HTR-8/SVneo (cell line): ENCODE results near the gene BMP7.

Source experiments
- DNase-seq: peaks from one replicate; pipeline ENCODE4 v3.0.0; 2011; ENCODE audit warnings: low spot score, mixed read lengths; ENCODE audit not compliant: insufficient read length
- FAIRE-seq: peaks from 2 replicates; lab custom pipeline; 2011; peaks lifted over from hg19 to GRCh38; lab: Jason Lieb, UNC

Gene BMP7

GRCh38 chr20:57238089-57238488 lies 28.4 kb downstream of the BMP7 start:
- DNase-seq (no peak), FAIRE-seq (no peak)

GRCh38 chr20:57237585-57237953 lies 28.9 kb downstream of the BMP7 start:
- FAIRE-seq (peak; percentile 88), DNase-seq (no peak)

- FAIRE-seq (no peak), DNase-seq (no peak)
These were observed 29.4 kb downstream of the BMP7 start for GRCh38 chr20:57236813-57237584.

GRCh38 chr20:57234556-57235251 lies 31.7 kb downstream of the BMP7 start:
- no peak for FAIRE-seq

DNA sequence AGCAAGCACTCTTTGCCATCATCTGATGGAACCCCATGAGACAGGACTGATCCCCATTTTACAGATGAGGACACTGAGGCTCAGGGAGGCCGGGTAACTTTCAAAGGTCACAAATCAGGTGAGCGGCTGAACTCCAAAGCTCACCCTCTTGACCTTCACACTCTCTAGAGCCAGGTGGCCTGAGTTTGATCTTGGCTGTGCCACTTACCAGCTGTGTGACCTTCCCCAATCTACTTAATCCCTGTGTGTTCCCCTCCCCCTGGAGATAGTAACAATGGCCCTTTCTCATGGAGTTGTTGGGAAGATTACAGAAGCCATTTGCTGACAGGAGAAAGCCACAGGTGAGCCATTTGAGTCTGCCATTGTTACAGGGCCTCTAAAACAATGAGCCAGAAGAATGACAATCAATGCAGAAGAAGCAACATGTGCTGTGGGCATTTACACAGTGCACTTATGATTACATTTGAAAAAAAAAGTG lies 34.5 kb downstream of the BMP7 start:
- no peak for DNase-seq
- peak; percentile 31 for FAIRE-seq

More at GRCh38 chr20:57234556-57235251, 31.7 kb downstream of the BMP7 start:
- DNase-seq = no peak

- FAIRE-seq (peak; percentile 93), DNase-seq (no peak)
These were observed 35.3 kb downstream of the BMP7 start for GRCh38 chr20:57231161-57231560.

DNA sequence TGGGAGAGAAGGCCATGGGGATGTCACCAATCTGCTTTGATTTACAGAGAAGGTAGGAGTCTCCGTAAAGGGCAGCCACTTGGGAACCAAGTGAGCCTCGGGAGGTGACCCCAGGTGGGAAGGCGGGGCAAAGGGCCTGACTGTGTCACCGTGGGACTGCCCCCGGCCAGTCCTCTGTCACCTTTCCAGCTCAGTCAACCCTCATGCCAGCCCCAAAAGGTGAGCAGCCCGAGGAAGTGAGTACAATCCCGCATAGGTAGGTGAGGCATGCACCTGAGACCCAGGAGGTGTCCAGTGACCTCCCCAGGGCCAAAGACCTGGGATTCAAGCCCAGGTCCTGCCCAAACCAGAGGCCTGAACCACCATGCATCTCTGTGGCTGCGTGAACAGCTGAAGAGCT lies 36.2 kb downstream of the BMP7 start:
- DNase-seq (no peak), FAIRE-seq (peak; percentile 52)

DNA sequence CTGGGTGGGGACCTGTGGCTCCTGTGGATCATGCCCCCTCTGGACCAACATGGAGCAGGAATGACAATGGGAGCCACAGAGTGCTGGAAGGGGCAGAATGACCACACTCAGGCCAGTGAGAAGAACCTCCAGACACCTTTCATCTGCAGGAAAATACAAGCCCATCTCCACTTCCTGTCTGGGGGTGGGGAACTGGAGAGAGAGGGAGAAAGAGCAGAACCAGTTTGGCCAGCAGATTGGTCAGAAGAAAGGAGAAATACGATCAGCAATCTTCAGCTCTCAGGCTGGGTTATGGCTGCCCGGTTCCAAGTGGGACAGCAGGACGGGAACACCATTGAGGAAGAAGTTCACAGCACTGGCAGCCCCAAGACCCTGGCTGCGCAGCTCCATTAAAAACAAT lies 37.0 kb downstream of the BMP7 start:
- FAIRE-seq (peak; percentile 67), DNase-seq (no peak)

DNA sequence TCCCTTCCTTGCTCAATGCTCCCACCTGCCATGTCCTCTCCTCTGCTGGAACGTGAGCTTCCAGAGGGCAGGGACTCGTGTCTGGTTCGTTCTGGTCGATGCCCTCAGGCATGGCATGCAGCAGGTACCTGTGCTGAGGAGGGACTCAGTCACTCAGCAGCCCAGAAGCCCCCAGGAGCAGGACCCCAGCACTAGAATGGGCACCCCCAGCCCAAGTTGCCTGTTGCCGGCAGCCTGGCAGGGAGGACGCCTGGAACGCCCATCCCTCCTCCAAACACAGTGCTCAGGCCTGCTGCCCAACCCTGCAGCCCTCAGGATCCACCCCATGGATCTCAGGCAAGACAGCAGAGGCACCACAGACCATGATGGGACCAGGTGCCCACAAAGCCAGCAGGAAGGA lies 40.6 kb downstream of the BMP7 start:
- DNase-seq = no peak
- FAIRE-seq = peak; percentile 80

GRCh38 chr20:57225197-57225733 lies 41.2 kb downstream of the BMP7 start:
- no peak for DNase-seq
- FAIRE-seq = peak; percentile 26

GRCh38 chr20:57224641-57225138 lies 41.8 kb downstream of the BMP7 start:
- DNase-seq (no peak), FAIRE-seq (peak; percentile 60)

- DNase-seq = no peak
- peak; percentile 83 for FAIRE-seq
These were observed 42.6 kb downstream of the BMP7 start for GRCh38 chr20:57223648-57224489.

- FAIRE-seq (no peak), DNase-seq (no peak)
These were observed 43.9 kb downstream of the BMP7 start for GRCh38 chr20:57222631-57222950.

DNA sequence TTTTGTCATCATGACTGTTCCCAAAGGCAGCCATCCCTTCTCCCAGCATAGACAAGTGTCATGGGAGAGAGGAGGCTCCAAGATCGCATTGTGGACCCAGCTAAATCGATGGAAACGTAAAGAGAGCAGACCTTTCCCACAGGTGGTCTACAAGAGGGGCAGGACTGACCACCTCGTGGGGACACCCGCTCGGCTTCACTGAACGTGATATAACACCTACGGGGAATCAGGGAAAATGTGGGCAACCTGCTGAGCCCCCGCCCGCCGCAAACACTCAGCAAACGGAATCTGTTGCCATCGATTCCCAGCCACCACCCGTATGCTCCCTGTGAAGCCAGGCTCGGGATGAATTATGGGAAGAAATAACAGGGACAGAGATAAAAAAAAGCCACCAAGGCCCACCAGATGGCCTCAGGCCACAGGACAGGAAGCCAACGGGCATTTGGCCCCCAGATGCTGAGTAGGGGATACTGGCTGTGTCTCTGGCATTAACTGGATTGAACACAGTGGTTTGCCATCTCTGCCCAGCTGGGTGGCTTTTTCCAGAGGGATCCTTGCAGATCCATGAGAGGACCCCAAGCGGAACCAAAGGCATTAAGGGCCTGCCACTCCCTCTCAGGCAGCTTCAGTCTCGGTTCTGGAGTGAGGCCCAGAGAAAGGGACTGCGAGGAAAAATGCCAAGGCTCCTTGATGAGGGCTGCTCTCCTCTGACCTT lies 44.4 kb downstream of the BMP7 start:
- FAIRE-seq = peak; percentile 26
- DNase-seq = no peak

- DNase-seq = no peak
- FAIRE-seq = peak; percentile 95
These were observed 45.9 kb downstream of the BMP7 start for GRCh38 chr20:57220337-57221145.

GRCh38 chr20:57219071-57219677 lies 47.3 kb downstream of the BMP7 start:
- FAIRE-seq (no peak), DNase-seq (no peak)

DNA sequence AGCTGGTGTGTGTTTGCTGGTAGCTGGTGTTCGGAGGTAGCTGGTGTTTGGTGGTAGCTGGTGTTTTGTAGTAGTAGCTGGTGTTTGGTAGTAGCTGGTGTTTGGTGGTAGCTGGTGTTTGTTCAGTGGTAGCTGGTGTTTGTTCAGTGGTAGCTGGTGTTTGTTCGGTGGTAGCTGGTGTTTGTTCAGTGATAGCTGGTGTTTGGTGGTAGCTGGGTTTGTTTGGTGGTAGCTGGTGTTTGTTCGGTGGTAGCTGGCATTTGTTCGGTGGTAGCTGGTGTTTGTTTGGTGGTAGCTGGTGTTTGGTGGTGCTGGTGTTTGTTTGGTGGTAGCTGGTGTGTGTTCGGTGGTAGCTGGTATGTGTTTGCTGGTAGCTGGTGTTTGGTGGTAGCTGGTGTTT lies 48.0 kb downstream of the BMP7 start:
- DNase-seq (no peak), FAIRE-seq (peak; percentile 99)

- FAIRE-seq (no peak), DNase-seq (no peak)
These were observed 48.6 kb downstream of the BMP7 start for GRCh38 chr20:57217802-57218201.

- FAIRE-seq (peak; percentile 83), DNase-seq (no peak)
These were observed 49.8 kb downstream of the BMP7 start for GRCh38 chr20:57216669-57217068.
